GM18861 (cell line): ENCODE results near the gene C5orf46.

Source experiments
- ATAC-seq: cut with Tn5 transposase; IDR thresholded peaks from one replicate; pipeline ENCODE4 v1.9.1; 2021; ENCODE audit not compliant: unreplicated experiment

The C5orf46 gene

DNA sequence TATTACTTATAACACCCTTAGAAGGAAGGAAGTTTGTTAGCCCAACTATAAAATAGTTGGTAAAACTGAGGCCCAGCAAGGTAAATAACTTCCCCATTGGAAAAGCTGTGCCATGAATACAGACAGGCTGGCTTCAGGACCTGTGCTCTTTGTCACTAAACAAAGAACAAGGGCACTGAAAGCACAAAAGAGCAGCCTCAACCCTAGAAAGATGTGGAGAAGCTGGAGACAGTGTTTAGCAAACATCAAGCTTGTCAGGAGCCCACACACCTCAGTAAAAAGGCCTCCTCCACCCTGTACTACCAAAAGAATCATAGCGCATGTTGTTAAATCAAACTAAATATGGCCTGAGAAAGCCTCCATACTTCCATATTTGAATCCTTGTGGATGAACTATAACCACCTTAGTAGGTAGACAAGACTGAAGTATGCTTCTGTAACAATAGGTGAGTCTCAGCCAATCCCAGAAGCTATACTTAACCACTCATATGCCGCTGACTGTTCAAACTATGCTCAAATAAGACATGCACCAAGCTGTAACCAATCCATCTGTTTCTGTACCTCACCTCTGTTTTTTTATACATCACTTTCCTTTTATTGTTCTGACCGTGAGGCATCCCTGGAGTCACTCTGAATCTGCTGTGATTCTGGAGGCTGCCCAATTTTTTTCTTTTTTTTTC is 46.2 kb downstream of the C5orf46 start:
- ATAC-seq, result no peak

DNA sequence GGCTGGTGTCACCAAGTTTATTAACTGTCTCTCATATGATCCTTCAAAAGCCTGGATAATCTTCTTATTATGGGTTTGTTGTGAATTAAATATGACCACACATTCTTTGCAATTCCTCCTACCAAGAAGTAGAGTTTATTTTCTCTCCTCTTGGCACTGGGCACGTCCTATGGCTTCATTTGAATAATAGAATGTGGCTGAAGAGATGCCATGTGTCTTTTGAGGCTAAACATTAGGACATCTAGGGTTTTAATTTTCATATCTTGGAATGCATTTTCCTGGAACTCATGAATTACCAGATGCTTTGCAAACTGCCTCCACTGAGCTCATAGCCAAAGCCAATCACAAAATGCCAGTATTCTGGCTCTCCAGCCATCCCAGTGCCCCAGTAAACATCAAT is 47.8 kb downstream of the C5orf46 start:
- no peak for ATAC-seq

DNA sequence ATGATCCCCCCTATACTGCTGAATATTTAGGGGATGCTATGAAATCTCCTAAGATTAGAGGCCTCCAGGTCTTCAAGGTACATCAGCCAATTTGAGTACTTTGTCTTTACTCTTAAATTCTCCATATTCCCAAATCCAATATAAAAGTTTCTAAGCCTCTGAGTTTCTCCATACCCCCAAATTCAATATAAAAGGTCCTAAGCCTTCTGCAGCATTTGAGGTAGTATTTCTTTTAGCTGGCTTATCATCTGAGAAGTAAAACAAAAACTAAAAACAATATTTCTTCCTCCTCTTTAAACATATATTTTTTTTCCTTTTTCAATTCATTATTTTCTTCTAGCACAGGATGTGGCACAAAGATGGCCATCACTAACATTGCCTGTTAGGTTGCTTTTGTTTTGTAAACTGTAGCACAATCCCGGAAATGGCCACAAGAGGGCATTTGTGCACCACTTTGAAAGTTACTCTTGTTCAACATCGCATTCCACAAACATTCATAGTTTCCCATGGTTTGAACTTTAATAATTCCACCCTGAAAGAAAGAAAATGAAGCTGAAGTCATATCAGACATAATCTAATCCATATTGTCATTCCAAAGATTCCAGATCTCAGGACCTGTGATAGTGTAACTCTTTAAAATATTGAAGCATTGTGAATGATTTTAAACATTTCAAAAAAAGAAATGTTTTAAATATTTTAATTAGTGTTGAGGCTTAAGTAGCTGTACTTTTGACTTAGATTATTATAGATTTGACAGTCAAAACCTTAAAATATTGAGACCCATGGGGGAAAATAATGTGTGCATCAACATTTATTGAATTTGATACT is 48.8 kb downstream of the C5orf46 start:
- ATAC-seq, result peak; percentile 92

DNA sequence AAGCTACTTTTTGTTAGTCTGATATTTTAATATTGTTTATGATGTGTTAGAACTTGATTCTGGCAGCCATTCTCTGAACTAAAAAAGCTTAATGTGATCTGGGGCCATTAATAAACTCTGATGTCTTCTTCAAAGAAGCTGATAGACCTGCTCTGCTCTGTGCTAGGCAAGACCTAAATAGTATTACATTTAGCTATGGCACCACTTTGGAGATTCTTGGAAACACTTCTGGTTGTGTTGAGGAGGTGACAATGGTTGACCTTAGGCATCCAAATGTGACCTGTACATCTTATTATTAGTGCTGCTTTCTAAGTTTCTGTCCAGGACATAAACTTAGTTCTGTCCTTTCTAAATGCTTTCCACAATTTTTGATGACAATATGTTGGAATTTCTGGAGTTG is 49.5 kb downstream of the C5orf46 start:
- no peak for ATAC-seq

DNA sequence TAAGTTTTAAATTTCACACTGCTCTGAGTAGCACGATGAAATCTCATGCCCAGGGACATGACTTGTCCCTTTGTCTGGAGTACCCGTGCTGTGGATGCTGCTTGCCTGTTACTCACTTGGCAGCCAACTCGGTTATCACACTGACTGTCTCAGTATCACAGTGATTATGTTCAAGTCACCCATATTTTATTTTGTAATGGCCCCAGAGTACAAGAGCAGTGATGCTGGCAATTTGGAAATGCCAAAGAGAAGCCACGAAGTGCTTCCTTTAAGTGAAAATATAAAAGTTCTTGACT is 50.6 kb downstream of the C5orf46 start:
- no peak for ATAC-seq

DNA sequence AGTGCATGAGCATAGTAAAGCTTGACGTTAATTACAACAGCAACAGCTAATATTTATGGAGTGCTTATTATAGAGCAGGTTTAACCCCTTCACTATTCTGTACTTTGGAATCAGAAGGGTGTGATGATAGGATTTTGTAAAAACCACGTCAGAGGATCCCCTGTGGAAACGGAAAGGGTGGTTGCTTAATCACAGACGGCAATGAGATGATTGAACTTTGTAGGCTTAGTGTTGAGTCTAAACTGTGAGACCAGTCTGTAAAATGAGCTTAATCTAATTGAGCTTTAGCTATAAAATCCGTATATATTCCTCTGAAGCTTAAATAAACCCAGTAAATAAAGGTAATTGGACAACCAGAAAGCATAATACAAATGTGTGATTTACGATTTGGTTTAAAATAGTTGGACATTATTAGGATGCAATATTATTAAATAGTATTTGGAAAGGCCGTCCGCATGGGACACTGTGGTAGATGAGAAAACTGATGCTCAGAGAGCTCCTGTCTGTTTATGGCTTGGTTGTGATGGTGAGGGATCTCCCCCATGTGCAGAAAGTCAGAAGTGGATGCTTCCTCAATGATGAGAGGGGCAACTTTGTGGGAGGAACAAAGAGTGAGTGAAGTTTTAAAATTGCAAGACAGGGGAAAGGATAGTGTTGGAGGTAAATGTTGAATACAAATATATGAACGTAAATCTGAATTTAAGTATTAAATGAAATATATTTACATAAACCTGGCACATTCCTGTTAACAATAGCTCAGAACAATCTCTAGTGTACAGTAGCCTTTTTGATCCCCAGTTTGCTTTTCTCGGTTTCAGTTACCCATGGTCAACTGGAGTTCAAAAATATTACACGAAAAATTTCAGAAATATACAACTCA is 51.2 kb downstream of the C5orf46 start:
- ATAC-seq, result no peak

DNA sequence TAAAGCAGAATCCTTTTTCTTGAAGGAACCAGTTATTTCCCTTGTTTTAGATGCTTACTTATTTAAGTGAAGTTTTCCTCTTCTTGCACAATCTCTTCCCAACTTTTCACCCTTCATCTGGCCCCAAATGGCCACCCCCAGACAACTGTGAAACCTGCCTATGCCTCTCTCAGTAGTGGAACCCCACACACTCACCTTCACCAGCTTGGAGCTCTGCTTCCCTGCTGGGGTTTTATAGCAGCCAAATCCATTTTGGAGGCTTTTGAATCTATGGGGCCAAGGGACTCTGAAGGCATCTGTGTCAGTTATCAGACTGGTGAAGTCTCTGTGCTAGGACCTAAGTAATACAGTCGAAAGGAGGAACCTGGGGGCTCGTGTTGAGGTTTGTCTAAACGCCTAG is 52.0 kb downstream of the C5orf46 start:
- ATAC-seq, result no peak

DNA sequence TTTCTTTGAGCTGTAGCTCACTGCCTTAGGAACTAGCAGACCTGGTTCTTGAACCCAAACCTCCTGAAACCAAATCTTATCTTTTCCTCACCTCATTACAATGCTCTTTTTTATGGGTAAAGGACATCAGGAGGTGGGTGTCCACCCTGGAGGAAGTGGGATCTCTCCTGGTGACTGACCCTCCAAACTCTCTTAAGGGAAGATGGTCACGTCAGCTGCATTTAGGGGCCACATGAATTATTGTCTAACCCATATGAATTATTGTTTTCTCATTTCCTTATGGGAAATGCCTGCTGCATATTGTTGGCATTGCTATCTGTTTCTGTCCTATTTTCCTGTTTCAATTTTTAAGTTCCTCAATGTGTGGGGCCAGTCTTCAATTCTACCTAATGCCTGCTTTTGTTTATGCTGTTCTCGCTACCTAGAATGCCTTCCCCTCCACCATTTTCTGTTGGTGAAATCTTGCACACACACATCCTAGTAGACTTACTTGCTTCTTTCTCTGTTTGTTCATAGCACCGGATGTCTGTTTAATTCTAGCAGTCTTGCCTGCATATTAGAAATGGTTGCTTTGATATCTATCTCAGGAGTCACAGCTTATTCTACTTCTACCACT is 52.9 kb downstream of the C5orf46 start:
- ATAC-seq, result no peak

DNA sequence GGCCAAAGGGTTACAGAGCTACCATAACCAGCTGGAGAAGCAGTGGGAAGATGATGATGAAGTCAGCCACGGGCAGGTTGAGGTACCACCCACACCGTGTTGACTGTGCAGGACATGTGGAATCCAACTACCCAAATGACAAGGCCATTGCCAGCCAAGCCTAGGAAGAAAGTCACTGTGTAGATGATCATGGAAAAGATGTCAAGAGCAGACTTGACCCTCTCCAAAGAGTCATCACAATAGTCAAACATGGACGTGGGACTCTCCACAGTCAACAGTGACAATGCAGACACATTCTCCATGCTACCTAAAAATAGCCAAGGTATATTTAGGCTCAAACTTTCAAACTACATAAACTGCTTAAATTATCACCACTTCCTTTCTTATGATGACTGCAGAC is 54.0 kb downstream of the C5orf46 start:
- no peak for ATAC-seq

DNA sequence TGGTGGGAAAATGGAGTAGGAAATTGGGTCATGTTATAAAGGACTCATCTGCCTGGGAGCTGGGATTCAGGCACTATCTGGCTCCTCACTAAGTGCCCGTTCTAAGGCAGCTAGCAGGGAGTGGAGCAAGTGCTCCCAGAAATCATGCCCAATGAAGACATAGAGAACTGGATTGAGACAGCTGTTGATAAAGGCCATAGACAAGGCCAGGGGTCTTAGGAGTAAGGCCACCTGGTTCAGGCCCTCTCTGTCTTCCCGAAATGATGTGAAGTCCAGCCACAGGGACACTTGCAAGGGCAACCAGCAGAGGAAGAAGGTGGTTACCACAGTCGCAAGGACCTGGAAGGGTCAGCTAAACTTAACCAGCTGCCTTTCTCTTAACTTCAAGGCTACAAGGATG is 54.8 kb downstream of the C5orf46 start:
- no peak for ATAC-seq

DNA sequence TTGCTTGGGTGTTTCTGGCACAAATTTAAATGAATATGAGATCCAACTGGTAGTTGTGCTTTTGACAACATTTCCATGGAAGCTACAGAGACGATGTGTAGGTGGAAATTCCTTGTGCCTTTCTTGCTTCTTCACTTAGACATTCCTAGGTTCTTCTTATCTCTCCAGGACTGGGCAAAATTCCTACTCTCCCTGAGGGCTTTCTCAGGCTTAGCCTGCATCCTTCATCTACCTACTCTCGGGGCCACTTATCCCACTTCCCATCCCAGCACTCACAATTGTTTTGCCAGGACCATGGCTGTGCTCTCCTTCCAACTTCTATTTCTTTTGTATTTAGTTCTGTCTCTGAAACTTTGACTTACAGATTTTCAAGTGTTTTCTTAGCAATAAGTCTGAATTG is 57.1 kb downstream of the C5orf46 start:
- ATAC-seq, result no peak

DNA sequence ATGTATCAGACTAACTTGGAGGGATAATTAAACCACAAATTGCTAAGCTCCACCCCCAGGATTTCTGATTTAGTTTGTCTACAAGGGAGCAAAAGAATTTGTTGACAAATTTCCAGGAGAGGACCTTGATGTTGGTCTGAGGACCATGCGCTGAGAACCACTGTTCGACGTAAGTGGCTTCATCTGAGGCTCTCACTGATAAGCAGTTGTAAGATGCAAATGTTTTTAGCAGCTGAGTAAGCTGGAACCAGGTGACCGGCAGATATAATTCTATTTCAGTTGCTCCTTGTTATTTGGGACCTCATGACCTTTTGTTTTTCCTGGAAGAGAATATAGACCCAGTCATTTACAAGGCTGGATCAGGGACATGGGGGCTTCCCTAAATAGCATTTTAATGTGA is 60.7 kb downstream of the C5orf46 start:
- ATAC-seq, result no peak

DNA sequence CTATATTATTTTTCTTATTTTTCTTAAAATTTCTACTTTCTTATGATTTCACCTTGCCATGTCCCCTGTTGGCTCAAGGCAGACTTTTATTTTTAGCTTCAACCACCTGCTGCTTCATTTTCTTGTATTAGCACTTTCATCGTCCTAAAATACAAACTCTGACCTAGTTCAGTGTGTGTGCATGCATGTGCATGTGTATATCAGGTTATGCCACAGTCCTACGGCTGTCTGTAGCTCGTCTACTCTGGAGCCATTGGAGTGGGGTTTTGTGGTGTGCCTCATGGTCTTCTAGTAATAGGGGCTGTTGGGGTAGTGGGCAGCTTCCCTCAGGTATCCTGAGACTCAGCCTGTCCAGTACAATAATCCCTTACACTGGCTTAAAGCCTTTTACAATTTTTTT is 61.5 kb downstream of the C5orf46 start:
- ATAC-seq, result no peak

DNA sequence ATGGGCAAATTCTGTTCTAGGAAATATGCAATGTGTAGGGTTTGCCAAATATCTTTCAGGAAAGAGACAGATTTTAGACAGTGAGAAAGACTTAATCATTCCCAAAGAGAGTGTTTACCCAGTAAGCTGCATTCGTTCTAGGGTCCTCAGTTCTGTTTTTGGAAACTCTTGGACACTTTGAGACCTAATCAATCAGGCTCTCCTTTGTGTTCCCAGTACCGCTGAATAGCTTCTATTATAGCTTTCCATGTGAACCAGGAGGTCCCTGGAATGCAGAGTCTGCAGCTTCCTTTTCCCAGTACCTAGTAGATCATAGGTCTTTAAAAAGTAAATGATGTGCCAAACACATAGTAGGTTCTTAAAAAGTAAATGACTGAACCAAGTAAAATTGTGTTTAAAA is 63.5 kb downstream of the C5orf46 start:
- ATAC-seq, result no peak
